ENCODE measurements around the gene KIAA1191. TPM values are rescaled to one million over a fixed set of nuclear protein-coding genes. Genes with fewer than 3 reads are reported as not detected.

The KIAA1191 gene
- total and polyA plus RNA-seq, 2 of the 8 experiments (the other 6 are each of a cell fraction or from before 2014, with no cell fraction given) = 86.4 to 88.0 TPM

- H2BK15ac ChIP-seq (ENCODE audit: low read length) = no peak overlapping the region
- H3K79me1 ChIP-seq (ENCODE audit: low read depth, low read length) = peaks cover 22% of the 10 kb centered on the region
- H2BK20ac ChIP-seq (ENCODE audit: low read length) = no peak overlapping the region
- no peak for FAIRE-seq
- no peak overlapping the region for H3K14ac ChIP-seq (ENCODE audit: insufficient read length)
- no peaks in the 10 kb centered on the region for H3K9me3 ChIP-seq (ENCODE audit: insufficient read depth in 2 of 2, low read depth in 1 of 2, low read length in 1 of 2)
- H3K18ac ChIP-seq (ENCODE audit: extremely low read depth, low read length) = no peak overlapping the region
- no peaks in the 10 kb centered on the region for H3K27me3 ChIP-seq (replicated peaks in 1 of 4; ENCODE audit: control insufficient read depth in 3 of 4, extremely low read depth in 1 of 4, insufficient read depth in 3 of 4, low read length in 3 of 4)
- no peaks in the 10 kb centered on the region; the same call in 1 of the 2 replicates for H3K23me2 ChIP-seq (ENCODE audit: low read depth, low read length)
- H3K9ac ChIP-seq (replicated peaks in 1 of 4; ENCODE audit: extremely low read depth in 1 of 4, low read depth in 3 of 4, low read length in 3 of 4) = no peak overlapping the region
- H3K27ac ChIP-seq (ENCODE audit: low read depth, low read length) = no peak overlapping the region; the same call in 1 of the 2 replicates
- H3K4ac ChIP-seq (replicated peaks; ENCODE audit: insufficient read length, low read depth, low read length) = no peak overlapping the region
- H4K5ac ChIP-seq (ENCODE audit: insufficient read length, low read depth, low read length) = no peak overlapping the region
- no peak overlapping the region for H3K23ac ChIP-seq (ENCODE audit: insufficient read length)
- ChIA-PET CTCF (ENCODE audit: partially characterized antibody) (interaction anchor here (0.6 to 1.4 kb wide), 6 partner anchors 10 to 53 kb away, joined by 3 to 4 read pairs (median 4); no protein-coding TSS in a partner anchor), POLR2A (ENCODE audit: partially characterized antibody) (interaction anchor here (0.9 kb wide), 1 partner anchor 10 kb away, joined by 3 read pairs; no protein-coding TSS in a partner anchor)
- peaks cover 11 to 34% of the 10 kb centered on the region in 2 experiments for H4K20me1 ChIP-seq (replicated peaks in 1 of 2; ENCODE audit: control insufficient read depth in 1 of 2, insufficient read depth in 2 of 2, low read length in 2 of 2)
- DNase-seq (ENCODE audit: low read depth in 1 of 2, low spot score in 2 of 2) = no peak
- no peaks in the 10 kb centered on the region; a peak in 1 of 7 replicates for H3K4me1 ChIP-seq (replicated peaks in 1 of 4; ENCODE audit: control insufficient read depth in 3 of 4, insufficient read depth in 4 of 4, low read length in 3 of 4)
- no peak overlapping the region for H4K8ac ChIP-seq (ENCODE audit: extremely low read depth, insufficient read depth, low read length)
- no peak overlapping the region for H4K91ac ChIP-seq (replicated peaks; ENCODE audit: insufficient read length, low read length)
- H3K4me2 ChIP-seq (ENCODE audit: insufficient read depth in 1 of 2, low read depth in 2 of 2, low read length in 2 of 2) = no peak overlapping the region
- H2BK5ac ChIP-seq (ENCODE audit: low read depth, low read length) = no peak overlapping the region
- H2AK5ac ChIP-seq (ENCODE audit: low read depth, low read length) = no peak overlapping the region
- TF ChIP-seq RNF2 (IDR thresholded peaks at IDR 0.05; ENCODE audit: borderline replicate concordance, low read depth, low read length, missing control alignments, poor library complexity, severe bottlenecking) (no peak), NRF1 (IDR thresholded peaks at IDR 0.05; ENCODE audit: low read depth, low read length) (no peak), CHD2 (IDR thresholded peaks at IDR 0.05; ENCODE audit: low read length) (no peak), SP4 (IDR thresholded peaks at IDR 0.05; ENCODE audit: low read length) (no peak), CBX5 (IDR thresholded peaks at IDR 0.05; ENCODE audit: low read depth, low read length) (no peak), BACH1 (IDR thresholded peaks at IDR 0.05; ENCODE audit: low read length) (no peak), SAP30 (IDR thresholded peaks at IDR 0.05; ENCODE audit: insufficient read depth, insufficient replicate concordance, low read length) (no peak)
- no peak overlapping the region for H3K4me3 ChIP-seq (ENCODE audit: extremely low read depth in 1 of 4, insufficient read depth in 2 of 4, low read depth in 3 of 4, low read length in 4 of 4)
- WGBS, 2 experiments (ENCODE audit: extremely low coverage in 1 of 2, insufficient coverage in 1 of 2, insufficient read length in 1 of 2, insufficient replicate concordance in 2 of 2, low coverage in 1 of 2, low lambda C conversion rate in 2 of 2, missing lambda C conversion rate in 1 of 2) = 92% methylated on average over 3 of the region's 3 CpGs; no CpG with 5 or more reads in 1 of the 2 experiments
- no peak overlapping the region for H2BK12ac ChIP-seq (ENCODE audit: low read depth, low read length)
- no peak overlapping the region for H3K56ac ChIP-seq (replicated peaks; ENCODE audit: insufficient read length, low read depth, low read length)
- no peak overlapping the region for H2AFZ ChIP-seq (ENCODE audit: low read length)
- peaks cover 14 to 68% (median 28%) of the 10 kb centered on the region in 4 experiments for H3K36me3 ChIP-seq (ENCODE audit: control insufficient read depth in 2 of 4, insufficient read depth in 4 of 4, low read length in 3 of 4)
- H3K79me2 ChIP-seq (ENCODE audit: control insufficient read depth in 1 of 2, insufficient read depth in 2 of 2, low read length in 2 of 2) = peaks cover 9 to 75% of the 10 kb centered on the region in 2 experiments
- no peak overlapping the region for H2BK120ac ChIP-seq (replicated peaks; ENCODE audit: low read depth, low read length)
Observed at GRCh38 chr5:176356179-176356566, 5.4 kb downstream of the KIAA1191 start.
